Measurements from ENCODE around the gene POLR1A.

Gene POLR1A

GRCh38 chr2:86105252-86105968, at the start of gene POLR1A:
Gene POLR1A (minus strand): TSS chr2:86105886. CDS start chr2:86105776, 110 bp downstream.
- no peak for TF ChIP-seq CTCF (IDR thresholded peaks at IDR 0.05; ENCODE audit: extremely low read depth, insufficient read depth, missing control alignments)
- in situ Hi-C loops (cut with MboI; ENCODE audit: low pct_unique_long_range_greater_than_20kb, low sequenced_read_pairs, unreplicated experiment) = no loop called here
- DNase-seq (ENCODE audit: low spot score) = peak; percentile 64

- TF ChIP-seq CTCF (IDR thresholded peaks at IDR 0.05; ENCODE audit: extremely low read depth, insufficient read depth, missing control alignments) = no peak
Measured at GRCh38 chr2:86150502-86150901, 44.8 kb upstream of the POLR1A start.

GRCh38 chr2:86147793-86148192, 42.1 kb upstream of the POLR1A start:
- no peak for TF ChIP-seq CTCF (IDR thresholded peaks at IDR 0.05; ENCODE audit: extremely low read depth, insufficient read depth, missing control alignments)
- no peak for DNase-seq (ENCODE audit: low spot score)
- in situ Hi-C loops (cut with MboI; ENCODE audit: low pct_unique_long_range_greater_than_20kb, low sequenced_read_pairs, unreplicated experiment) = no loop called here

More at GRCh38 chr2:86150502-86150901, 44.8 kb upstream of the POLR1A start:
- in situ Hi-C loops (cut with MboI; ENCODE audit: low pct_unique_long_range_greater_than_20kb, low sequenced_read_pairs, unreplicated experiment) = no loop called here
- DNase-seq (ENCODE audit: low spot score) = no peak

GRCh38 chr2:86143926-86144685, 38.4 kb upstream of the POLR1A start:
- DNase-seq (ENCODE audit: low spot score) = no peak
- in situ Hi-C loops (cut with MboI; ENCODE audit: low pct_unique_long_range_greater_than_20kb, low sequenced_read_pairs, unreplicated experiment) = no loop called here
- no peak for TF ChIP-seq CTCF (IDR thresholded peaks at IDR 0.05; ENCODE audit: extremely low read depth, insufficient read depth, missing control alignments)

GRCh38 chr2:86143307-86143706, 37.6 kb upstream of the POLR1A start:
- TF ChIP-seq CTCF (IDR thresholded peaks at IDR 0.05; ENCODE audit: extremely low read depth, insufficient read depth, missing control alignments) = no peak
- no peak for DNase-seq (ENCODE audit: low spot score)
- in situ Hi-C loops (cut with MboI; ENCODE audit: low pct_unique_long_range_greater_than_20kb, low sequenced_read_pairs, unreplicated experiment) = no loop called here

GRCh38 chr2:86142436-86143257, 37.0 kb upstream of the POLR1A start:
- TF ChIP-seq CTCF (IDR thresholded peaks at IDR 0.05; ENCODE audit: extremely low read depth, insufficient read depth, missing control alignments) = no peak
- in situ Hi-C loops (cut with MboI; ENCODE audit: low pct_unique_long_range_greater_than_20kb, low sequenced_read_pairs, unreplicated experiment) = no loop called here
- DNase-seq (ENCODE audit: low spot score) = no peak

Measured in GM13977 (cell line).